Activated gamma-delta T cell (primary cell): Measurements from ENCODE around the gene GLIS2.

Experiments used
- DNase-seq: peaks from one replicate; lab custom pipeline; 2025; lab: John Stamatoyannopoulos, UW
- total RNA-seq, 2 donors: gene quantifications; one replicate each; lab custom pipeline; 2026; lab: John Stamatoyannopoulos, UW

Gene GLIS2
- total RNA-seq, result 0.17 to 0.31 reads per million in 2 donors

GRCh38 chr16:4315186-4316107 is at the start of gene GLIS2:
Gene GLIS2 (plus strand): TSS chr16:4316067. CDS start chr16:4332281, 16,214 bp downstream.
- DNase-seq, result peak; percentile 44

- DNase-seq, result no peak
Observed at GRCh38 chr16:4266372-4266771, 49.5 kb upstream of the GLIS2 start.

GRCh38 chr16:4270091-4270490 is 45.8 kb upstream of the GLIS2 start:
- no peak for DNase-seq

GRCh38 chr16:4270595-4270994 is 45.3 kb upstream of the GLIS2 start:
- DNase-seq, result no peak

GRCh38 chr16:4271176-4272113 is 44.4 kb upstream of the GLIS2 start:
- DNase-seq, result peak; percentile 81

GRCh38 chr16:4272114-4272956 is 43.5 kb upstream of the GLIS2 start:
- no peak for DNase-seq

GRCh38 chr16:4273858-4274311 is 42.0 kb upstream of the GLIS2 start:
- no peak for DNase-seq

- DNase-seq, result no peak
Observed at GRCh38 chr16:4275861-4276260, 40.0 kb upstream of the GLIS2 start.

GRCh38 chr16:4277987-4278513 is 37.8 kb upstream of the GLIS2 start:
- no peak for DNase-seq

GRCh38 chr16:4280625-4281024 is 35.2 kb upstream of the GLIS2 start:
- no peak for DNase-seq

- no peak for DNase-seq
Observed at GRCh38 chr16:4283441-4283840, 32.4 kb upstream of the GLIS2 start.

GRCh38 chr16:4283939-4284338 is 31.9 kb upstream of the GLIS2 start:
- DNase-seq, result no peak

- no peak for DNase-seq
Observed at GRCh38 chr16:4285167-4285566, 30.7 kb upstream of the GLIS2 start.

- DNase-seq, result peak; percentile 55
Observed at GRCh38 chr16:4288148-4288921, 27.5 kb upstream of the GLIS2 start.

GRCh38 chr16:4290236-4290830 is 25.5 kb upstream of the GLIS2 start:
- DNase-seq, result no peak

- DNase-seq, result no peak
Observed at GRCh38 chr16:4291699-4292098, 24.2 kb upstream of the GLIS2 start.

- no peak for DNase-seq
Observed at GRCh38 chr16:4293181-4293716, 22.6 kb upstream of the GLIS2 start.

GRCh38 chr16:4293822-4294457 is 21.9 kb upstream of the GLIS2 start:
- no peak for DNase-seq

GRCh38 chr16:4295581-4295980 is 20.3 kb upstream of the GLIS2 start:
- no peak for DNase-seq
